ENCODE results near the gene CCT6B.
"Not testable (repeated sequence)": the region's sequence is repeated elsewhere in the genome, so short reads cannot be mapped to it uniquely, and the experiment has no call there.

The CCT6B gene

GRCh38 chr17:34961093-34961911 is at the start of gene CCT6B, which contains the start of gene ZNF830:
CCT6B (minus strand) TSS chr17:34961460; CDS start chr17:34961393, 67 bp downstream.
ZNF830 (plus strand) TSS chr17:34961540; CDS start chr17:34961567, 27 bp downstream.
- peak; percentile 91 for DNase-seq (ENCODE audit: low spot score)

GRCh38 chr17:35010093-35010492 is 48.8 kb upstream of the CCT6B start:
- DNase-seq (ENCODE audit: low spot score), result no peak

- no peak for DNase-seq (ENCODE audit: low spot score)
Observed at GRCh38 chr17:35006961-35007360, 45.7 kb upstream of the CCT6B start.

- no peak for DNase-seq (ENCODE audit: low spot score)
Observed at GRCh38 chr17:35006345-35006744, 45.1 kb upstream of the CCT6B start.

- no peak for DNase-seq (ENCODE audit: low spot score)
Observed at GRCh38 chr17:35003778-35004177, 42.5 kb upstream of the CCT6B start.

- DNase-seq (ENCODE audit: low spot score), result peak; percentile 8
Observed at GRCh38 chr17:35002876-35003551, 41.8 kb upstream of the CCT6B start.

- no peak for DNase-seq (ENCODE audit: low spot score)
Observed at GRCh38 chr17:35001549-35001948, 40.3 kb upstream of the CCT6B start.

- DNase-seq (ENCODE audit: low spot score), result not testable (repeated sequence)
Observed at GRCh38 chr17:35000965-35001364, 39.7 kb upstream of the CCT6B start.

- DNase-seq (ENCODE audit: low spot score), result no peak
Observed at GRCh38 chr17:34999456-34999855, 38.2 kb upstream of the CCT6B start.

- DNase-seq (ENCODE audit: low spot score), result peak; percentile 79
Observed at GRCh38 chr17:34998205-34998604, 36.9 kb upstream of the CCT6B start.

- DNase-seq (ENCODE audit: low spot score), result peak; percentile 21
Observed at GRCh38 chr17:34997355-34997862, 36.1 kb upstream of the CCT6B start.

- DNase-seq (ENCODE audit: low spot score), result no peak
Observed at GRCh38 chr17:34996422-34997285, 35.4 kb upstream of the CCT6B start.

- DNase-seq (ENCODE audit: low spot score), result no peak
Observed at GRCh38 chr17:34993031-34993430, 31.8 kb upstream of the CCT6B start.

- no peak for DNase-seq (ENCODE audit: low spot score)
Observed at GRCh38 chr17:34991606-34992005, 30.3 kb upstream of the CCT6B start.

- DNase-seq (ENCODE audit: low spot score), result no peak
Observed at GRCh38 chr17:34990921-34991365, 29.7 kb upstream of the CCT6B start.

GRCh38 chr17:34989473-34989872 is 28.2 kb upstream of the CCT6B start:
- DNase-seq (ENCODE audit: low spot score), result no peak

- no peak for DNase-seq (ENCODE audit: low spot score)
Observed at GRCh38 chr17:34988644-34989043, 27.4 kb upstream of the CCT6B start.

GRCh38 chr17:34987232-34987631 is 26.0 kb upstream of the CCT6B start:
- DNase-seq (ENCODE audit: low spot score), result no peak

- peak; percentile 21 for DNase-seq (ENCODE audit: low spot score)
Observed at GRCh38 chr17:34981538-34982241, 20.4 kb upstream of the CCT6B start.

- DNase-seq (ENCODE audit: low spot score), result peak; percentile 82
Observed at GRCh38 chr17:34980681-34981537, 19.6 kb upstream of the CCT6B start.

GRCh38 chr17:34980353-34980680 is 19.1 kb upstream of the CCT6B start, which contains the start of gene LIG3:
LIG3 (plus strand) TSS chr17:34980512; CDS start chr17:34983006, 2,494 bp downstream.
- peak; percentile 94 for DNase-seq (ENCODE audit: low spot score)

All from kidney tubule cell (primary cell).